Lower lobe of right lung (tissue), 2 donors: ENCODE measurements around the gene LRRC17. TPM values are rescaled to one million over a fixed set of nuclear protein-coding genes. Genes with fewer than 3 reads are reported as not detected.
A peak's percentile ranks its signal among the peaks of the same experiment; 100 is the strongest.

ENCODE experiments used
- ATAC-seq, 2 donors: fragments of 200-7000 bp; cut with Tn5 transposase; one replicate each; pipeline ENCODE4 v1.9.1; 2020 to 2022; ENCODE audit warnings: mild to moderate bottlenecking in 2 of 2, moderate library complexity in 2 of 2
- DNase-seq: peaks from one replicate; pipeline ENCODE4 v3.0.0-alpha.2; 2020
- H3K27ac ChIP-seq: fragments of 200-600 bp; one replicate; pipeline ENCODE4 v1.8.0; 2022
- H3K27me3 ChIP-seq: fragments of 200-600 bp; one replicate; pipeline ENCODE4 v1.8.0; 2022; ENCODE audit warnings: low read depth
- H3K36me3 ChIP-seq: fragments of 200-600 bp; one replicate; pipeline ENCODE4 v1.8.0; 2022; ENCODE audit warnings: mild to moderate bottlenecking
- H3K4me1 ChIP-seq: fragments of 200-600 bp; one replicate; pipeline ENCODE4 v1.8.0; 2022
- H3K4me3 ChIP-seq: fragments of 200-600 bp; one replicate; pipeline ENCODE4 v1.8.0; 2022; ENCODE audit warnings: mild to moderate bottlenecking
- H3K9me3 ChIP-seq: fragments of 200-600 bp; one replicate; pipeline ENCODE4 v1.8.0; 2022
- intact Hi-C: fragments of 100-400 bp; cut with DNase I; formaldehyde crosslinking; loops from one replicate; pipeline ENCODE4 v1.11.0; 2022
- total RNA-seq: library from RNA; stranded (reverse); fragmentation: NEBNext Ultra II Directional; extraction: Animal tissue kit (Norgen Biotek cat#: 25700); gene quantifications from one replicate; pipeline ENCODE4 v1.2.1, GENCODE V29; 2021
- TF ChIP-seq, protein P1 (sequence below): fragments of 200-600 bp; IDR thresholded peaks from one replicate; pipeline ENCODE4 v1.8.0; 2022; ENCODE audit warnings: antibody characterized with exemption, mild to moderate bottlenecking
- donor health status: DM: no; HTN: yes; CAD: no; lungs with severe emphysema.

Gene LRRC17
- total RNA-seq, 1 donor from 2014 or later = 1.5 TPM

- H3K4me3 ChIP-seq = no peak overlapping the region
- intact Hi-C loops = no loop called here
- TF ChIP-seq, protein P1, sequence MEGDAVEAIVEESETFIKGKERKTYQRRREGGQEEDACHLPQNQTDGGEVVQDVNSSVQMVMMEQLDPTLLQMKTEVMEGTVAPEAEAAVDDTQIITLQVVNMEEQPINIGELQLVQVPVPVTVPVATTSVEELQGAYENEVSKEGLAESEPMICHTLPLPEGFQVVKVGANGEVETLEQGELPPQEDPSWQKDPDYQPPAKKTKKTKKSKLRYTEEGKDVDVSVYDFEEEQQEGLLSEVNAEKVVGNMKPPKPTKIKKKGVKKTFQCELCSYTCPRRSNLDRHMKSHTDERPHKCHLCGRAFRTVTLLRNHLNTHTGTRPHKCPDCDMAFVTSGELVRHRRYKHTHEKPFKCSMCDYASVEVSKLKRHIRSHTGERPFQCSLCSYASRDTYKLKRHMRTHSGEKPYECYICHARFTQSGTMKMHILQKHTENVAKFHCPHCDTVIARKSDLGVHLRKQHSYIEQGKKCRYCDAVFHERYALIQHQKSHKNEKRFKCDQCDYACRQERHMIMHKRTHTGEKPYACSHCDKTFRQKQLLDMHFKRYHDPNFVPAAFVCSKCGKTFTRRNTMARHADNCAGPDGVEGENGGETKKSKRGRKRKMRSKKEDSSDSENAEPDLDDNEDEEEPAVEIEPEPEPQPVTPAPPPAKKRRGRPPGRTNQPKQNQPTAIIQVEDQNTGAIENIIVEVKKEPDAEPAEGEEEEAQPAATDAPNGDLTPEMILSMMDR = no peak
- DNase-seq = no peak
- no peak for ATAC-seq
- H3K36me3 ChIP-seq = no peaks in the 10 kb centered on the region
- H3K9me3 ChIP-seq = no peaks in the 10 kb centered on the region
- H3K4me1 ChIP-seq = peaks cover 15% of the 10 kb centered on the region
- H3K27ac ChIP-seq = no peak overlapping the region
- no peaks in the 10 kb centered on the region for H3K27me3 ChIP-seq
These were observed 24.1 kb upstream of the LRRC17 start for GRCh38 chr7:102888561-102889233.

GRCh38 chr7:102889851-102890250 is 22.9 kb upstream of the LRRC17 start:
- Histone ChIP-seq H3K27ac (no peak overlapping the region), H3K27me3 (no peaks in the 10 kb centered on the region), H3K36me3 (no peaks in the 10 kb centered on the region), H3K4me1 (peaks cover 15% of the 10 kb centered on the region), H3K4me3 (no peak overlapping the region), H3K9me3 (no peaks in the 10 kb centered on the region)
- ATAC-seq (no peak), DNase-seq (no peak)
- intact Hi-C loops = no loop called here
- TF ChIP-seq, protein P1 = no peak

GRCh38 chr7:102890292-102890970 is 22.4 kb upstream of the LRRC17 start:
- H3K27me3 ChIP-seq = no peaks in the 10 kb centered on the region
- H3K4me1 ChIP-seq = peaks cover 15% of the 10 kb centered on the region
- intact Hi-C loops = no loop called here
- H3K36me3 ChIP-seq = no peaks in the 10 kb centered on the region
- H3K4me3 ChIP-seq = no peak overlapping the region
- TF ChIP-seq, protein P1 = no peak
- DNase-seq = no peak
- no peaks in the 10 kb centered on the region for H3K9me3 ChIP-seq
- H3K27ac ChIP-seq = no peak overlapping the region
- no peak for ATAC-seq

- no peaks in the 10 kb centered on the region for H3K36me3 ChIP-seq
- no peak overlapping the region for H3K27ac ChIP-seq
- no peak overlapping the region for H3K4me3 ChIP-seq
- no peak for DNase-seq
- no peaks in the 10 kb centered on the region for H3K27me3 ChIP-seq
- intact Hi-C loops = no loop called here
- H3K4me1 ChIP-seq = peaks cover 15% of the 10 kb centered on the region
- no peaks in the 10 kb centered on the region for H3K9me3 ChIP-seq
- TF ChIP-seq, protein P1 = no peak
- no peak for ATAC-seq
These were observed 21.7 kb upstream of the LRRC17 start for GRCh38 chr7:102890971-102891692.

DNA sequence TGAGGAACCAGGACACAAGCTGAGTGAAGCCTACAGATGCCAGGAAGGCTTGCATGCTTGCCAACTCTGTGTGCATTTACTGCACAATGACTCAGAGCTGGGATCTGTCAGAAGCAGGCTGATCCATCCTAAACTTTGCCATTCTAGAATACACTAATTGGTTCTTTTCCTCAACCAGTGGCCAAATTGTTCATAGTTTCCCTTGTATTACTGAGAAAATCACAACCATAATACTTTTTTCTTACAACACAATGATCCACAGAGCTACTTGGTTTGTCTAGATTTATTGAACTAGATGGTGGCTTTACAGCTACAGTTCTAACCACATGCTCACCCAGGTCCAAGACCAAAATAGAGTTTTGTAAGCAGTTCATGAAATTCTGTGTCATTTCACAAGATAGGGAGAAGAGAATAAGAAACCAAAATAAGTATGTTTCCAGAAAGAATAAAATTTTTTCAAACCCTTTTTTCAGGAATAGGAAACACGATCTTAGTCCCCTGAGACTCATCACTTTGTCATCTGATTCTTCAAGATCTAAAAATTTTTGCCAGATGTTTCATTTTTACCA is 21.0 kb upstream of the LRRC17 start:
- Histone ChIP-seq H3K9me3 (no peaks in the 10 kb centered on the region), H3K27ac (no peak overlapping the region), H3K27me3 (no peaks in the 10 kb centered on the region), H3K36me3 (no peaks in the 10 kb centered on the region), H3K4me3 (no peak overlapping the region), H3K4me1 (peaks cover 15% of the 10 kb centered on the region)
- TF ChIP-seq, protein P1 = no peak
- ATAC-seq = peak in 1 of 2 donors; percentile 46
- no peak for DNase-seq
- intact Hi-C loops = no loop called here
